ENCODE data around the gene DNM1.

- TF ChIP-seq CTCF (IDR thresholded peaks at IDR 0.05; ENCODE audit: low read length), result no peak
- no peak for TF ChIP-seq EZH2 (IDR thresholded peaks at IDR 0.05; ENCODE audit: borderline replicate concordance, low read length)
Measured at GRCh38 chr9:128253991-128254346, 50.8 kb downstream of the DNM1 start.

Data from OCI-LY1 (cell line).